ENCODE data around the gene ZSCAN5B. TPM values are rescaled to one million over a fixed set of nuclear protein-coding genes. Genes with fewer than 3 reads are reported as not detected.

The ZSCAN5B gene
- total and polyA plus RNA-seq, 9 of the 15 experiments (the other 6 are each of a cell fraction or from before 2014, with no cell fraction given) = 0.03 to 0.07 TPM; not detected in 7

DNA sequence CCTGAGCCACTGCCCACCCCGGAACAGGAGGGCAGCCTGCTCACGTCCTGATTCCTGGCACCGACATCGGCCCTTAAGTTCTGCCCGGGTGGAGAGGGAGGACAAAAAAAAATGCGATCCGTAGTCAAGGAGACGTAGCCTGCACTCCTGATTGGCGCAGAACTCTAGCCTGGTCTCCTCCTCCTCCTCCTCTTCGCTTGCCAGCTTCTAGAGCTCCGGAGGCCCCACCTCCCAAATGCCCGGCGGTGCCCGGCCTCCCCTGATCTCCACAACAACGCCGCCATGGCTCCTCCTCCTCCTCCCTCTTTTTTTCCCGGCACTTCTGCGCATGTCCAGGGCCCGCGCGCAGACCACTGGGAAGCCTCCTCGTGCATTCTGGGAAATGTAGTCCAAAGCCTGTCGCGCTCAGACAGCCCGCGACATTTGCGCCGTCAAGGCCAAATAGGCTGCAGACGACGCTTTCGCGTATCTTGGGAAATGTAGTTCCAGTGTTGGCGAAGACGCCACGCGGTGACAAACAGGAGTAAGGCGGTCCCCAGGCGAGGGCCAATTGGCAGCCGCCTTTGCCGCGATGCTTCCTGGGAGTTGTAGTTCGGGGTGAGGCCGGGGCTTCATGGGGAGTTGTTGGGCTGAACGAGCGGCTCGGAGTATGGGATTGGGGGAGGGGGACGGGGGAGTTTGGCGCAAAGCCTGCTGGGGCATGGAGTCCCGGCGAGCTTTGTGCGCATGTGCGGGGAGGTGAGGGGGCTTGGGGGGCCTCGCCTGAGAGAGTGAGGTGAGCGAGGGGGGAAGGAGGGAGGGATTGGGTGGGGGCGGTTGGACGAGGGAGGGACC lies 56.8 kb downstream of the ZSCAN5B start, which contains the start of gene ZNF444 (continued):
- TF ChIP-seq, protein P1, sequence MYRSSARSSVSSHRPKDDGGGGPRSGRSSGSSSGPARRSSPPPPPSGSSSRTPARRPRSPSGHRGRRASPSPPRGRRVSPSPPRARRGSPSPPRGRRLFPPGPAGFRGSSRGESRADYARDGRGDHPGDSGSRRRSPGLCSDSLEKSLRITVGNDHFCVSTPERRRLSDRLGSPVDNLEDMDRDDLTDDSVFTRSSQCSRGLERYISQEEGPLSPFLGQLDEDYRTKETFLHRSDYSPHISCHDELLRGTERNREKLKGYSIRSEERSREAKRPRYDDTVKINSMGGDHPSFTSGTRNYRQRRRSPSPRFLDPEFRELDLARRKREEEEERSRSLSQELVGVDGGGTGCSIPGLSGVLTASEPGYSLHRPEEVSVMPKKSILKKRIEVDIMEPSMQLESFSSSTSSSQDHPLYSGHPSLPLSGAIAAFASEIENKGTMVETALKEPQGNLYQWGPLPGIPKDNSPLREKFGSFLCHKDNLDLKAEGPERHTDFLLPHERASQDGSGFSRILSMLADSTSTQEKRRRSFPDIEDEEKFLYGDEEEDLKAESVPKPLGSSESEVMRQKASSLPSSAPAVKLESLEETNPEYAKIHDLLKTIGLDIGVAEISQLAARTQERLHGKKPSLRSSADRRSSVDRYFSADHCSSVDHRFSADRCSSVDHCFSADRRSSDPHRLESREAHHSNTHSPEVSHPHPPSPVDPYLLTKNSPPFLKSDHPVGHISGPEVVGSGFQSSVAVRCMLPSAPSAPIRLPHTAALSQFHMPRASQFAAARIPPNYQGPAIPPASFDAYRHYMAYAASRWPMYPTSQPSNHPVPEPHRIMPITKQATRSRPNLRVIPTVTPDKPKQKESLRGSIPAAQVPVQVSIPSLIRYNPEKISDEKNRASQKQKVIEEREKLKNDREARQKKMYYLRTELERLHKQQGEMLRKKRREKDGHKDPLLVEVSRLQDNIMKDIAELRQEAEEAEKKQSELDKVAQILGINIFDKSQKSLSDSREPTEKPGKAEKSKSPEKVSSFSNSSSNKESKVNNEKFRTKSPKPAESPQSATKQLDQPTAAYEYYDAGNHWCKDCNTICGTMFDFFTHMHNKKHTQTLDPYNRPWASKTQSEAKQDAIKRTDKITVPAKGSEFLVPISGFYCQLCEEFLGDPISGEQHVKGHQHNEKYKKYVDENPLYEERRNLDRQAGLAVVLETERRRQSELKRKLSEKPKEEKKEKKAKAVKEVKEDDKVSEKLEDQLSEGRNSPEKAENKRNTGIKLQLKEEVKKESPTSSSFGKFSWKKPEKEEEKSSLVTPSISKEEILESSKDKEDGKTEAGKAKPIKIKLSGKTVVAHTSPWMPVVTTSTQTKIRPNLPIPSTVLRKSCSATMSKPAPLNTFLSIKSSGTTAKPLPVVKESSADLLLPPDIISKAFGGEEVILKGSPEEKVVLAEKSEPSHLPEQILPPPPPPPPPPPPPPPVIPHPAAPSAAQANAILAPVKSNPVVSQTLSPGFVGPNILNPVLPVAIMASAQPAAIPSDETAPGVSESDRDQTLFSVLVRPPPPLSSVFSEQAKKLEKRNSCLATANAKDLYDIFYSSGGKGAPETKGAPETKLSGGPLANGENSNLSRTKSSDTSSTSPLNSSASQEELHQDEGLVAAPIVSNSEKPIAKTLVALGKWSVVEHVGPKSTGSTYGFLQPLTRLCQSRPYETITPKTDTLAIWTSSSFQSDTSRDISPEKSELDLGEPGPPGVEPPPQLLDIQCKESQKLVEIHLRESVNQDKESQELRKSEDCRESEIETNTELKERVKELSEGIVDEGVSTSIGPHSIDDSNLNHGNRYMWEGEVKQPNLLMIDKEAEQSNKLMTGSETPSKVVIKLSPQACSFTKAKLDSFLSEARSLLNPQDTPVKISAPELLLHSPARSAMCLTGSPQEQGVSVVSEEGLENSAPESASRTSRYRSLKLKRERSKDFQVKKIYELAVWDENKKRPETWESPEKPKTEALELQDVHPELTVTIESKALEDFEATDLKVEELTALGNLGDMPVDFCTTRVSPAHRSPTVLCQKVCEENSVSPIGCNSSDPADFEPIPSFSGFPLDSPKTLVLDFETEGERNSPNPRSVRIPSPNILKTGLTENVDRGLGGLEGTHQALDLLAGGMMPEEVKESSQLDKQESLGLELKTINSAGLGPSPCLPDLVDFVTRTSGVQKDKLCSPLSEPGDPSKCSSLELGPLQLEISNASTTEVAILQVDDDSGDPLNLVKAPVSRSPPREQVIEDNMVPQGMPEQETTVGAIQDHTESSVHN (IDR thresholded peaks at IDR 0.05; ENCODE audit: borderline replicate concordance in 1 of 2, low read depth in 1 of 2) = no peak
- TF ChIP-seq CBFA2T3 (IDR thresholded peaks at IDR 0.05) (no peak), SNIP1 (IDR thresholded peaks at IDR 0.05; ENCODE audit: low read depth) (no peak), RBM25 (IDR thresholded peaks at IDR 0.05; ENCODE audit: low read depth, low read length, severe bottlenecking) (no peak), ELF2 (CRISPR knock-in tag; IDR thresholded peaks at IDR 0.05) (no peak; the same call in 1 of the 2 replicates), PPARD (CRISPR knock-in tag; IDR thresholded peaks at IDR 0.05) (no peak), C11orf30 (IDR thresholded peaks at IDR 0.05; ENCODE audit: low read depth) (peak; percentile 61), POLR2H (tag; IDR thresholded peaks at IDR 0.05; ENCODE audit: low read depth) (no peak), MCM3 (IDR thresholded peaks at IDR 0.05) (no peak), JUND (IDR thresholded peaks at IDR 0.05; ENCODE audit: borderline replicate concordance, low read depth, low read length) (peak; percentile 40; the same call in 1 of the 2 replicates), JUND (tag; IDR thresholded peaks at IDR 0.05; ENCODE audit: borderline replicate concordance, low read depth, low read length) (no peak; the same call in 2 of the 3 replicates), CHD4 (IDR thresholded peaks at IDR 0.05; ENCODE audit: insufficient read depth, insufficient replicate concordance, low read depth, low read length, poor library complexity, severe bottlenecking) (no peak), POLR2AphosphoS2 (IDR thresholded peaks at IDR 0.05; ENCODE audit: low read length) (no peak), GATAD2A (IDR thresholded peaks at IDR 0.05) (no peak), FOXA1 (IDR thresholded peaks at IDR 0.05; ENCODE audit: borderline replicate concordance) (no peak), CEBPB (tag; IDR thresholded peaks at IDR 0.05) (no peak), RFX1 (IDR thresholded peaks at IDR 0.05) (peak; percentile 86), TAF7 (tag; IDR thresholded peaks at IDR 0.05) (peak; percentile 61)
- TF ChIP-seq, protein P2, sequence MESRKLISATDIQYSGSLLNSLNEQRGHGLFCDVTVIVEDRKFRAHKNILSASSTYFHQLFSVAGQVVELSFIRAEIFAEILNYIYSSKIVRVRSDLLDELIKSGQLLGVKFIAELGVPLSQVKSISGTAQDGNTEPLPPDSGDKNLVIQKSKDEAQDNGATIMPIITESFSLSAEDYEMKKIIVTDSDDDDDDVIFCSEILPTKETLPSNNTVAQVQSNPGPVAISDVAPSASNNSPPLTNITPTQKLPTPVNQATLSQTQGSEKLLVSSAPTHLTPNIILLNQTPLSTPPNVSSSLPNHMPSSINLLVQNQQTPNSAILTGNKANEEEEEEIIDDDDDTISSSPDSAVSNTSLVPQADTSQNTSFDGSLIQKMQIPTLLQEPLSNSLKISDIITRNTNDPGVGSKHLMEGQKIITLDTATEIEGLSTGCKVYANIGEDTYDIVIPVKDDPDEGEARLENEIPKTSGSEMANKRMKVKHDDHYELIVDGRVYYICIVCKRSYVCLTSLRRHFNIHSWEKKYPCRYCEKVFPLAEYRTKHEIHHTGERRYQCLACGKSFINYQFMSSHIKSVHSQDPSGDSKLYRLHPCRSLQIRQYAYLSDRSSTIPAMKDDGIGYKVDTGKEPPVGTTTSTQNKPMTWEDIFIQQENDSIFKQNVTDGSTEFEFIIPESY (CRISPR knock-in tag; IDR thresholded peaks at IDR 0.05) = no peak
